GM12878 (cell line): Measurements from ENCODE around the gene PDIK1L.

ENCODE experiments used
- NRF1 ChIP-seq: conservative IDR thresholded peaks from 2 replicates; pipeline ENCODE4 v1.6.1; 2011; ENCODE audit warnings: mild to moderate bottlenecking, low read depth, low read length, improper control_type of control experiment
- TF ChIP-seq, protein P1 (sequence below), 3 experiments: IDR thresholded peaks in 2 of 3; conservative IDR thresholded peaks in 1 of 3; 2 replicates each; pipeline ENCODE4 v1.5.1; 2011; ENCODE audit warnings: low read depth in 3 of 3, low read length in 3 of 3, mild to moderate bottlenecking in 3 of 3, control low read depth in 2 of 3, moderate library complexity in 2 of 3, inconsistent platforms in 1 of 3, mixed read lengths in 1 of 3; ENCODE audit not compliant: control insufficient read depth in 2 of 3, insufficient read depth in 1 of 3; ENCODE audit errors: extremely low read depth in 1 of 3
- TF ChIP-seq, protein P2 (sequence below): fragments of 450-650 bp; conservative IDR thresholded peaks from 2 replicates; pipeline ENCODE4 v1.6.1; 2017; ENCODE audit warnings: mild to moderate bottlenecking, moderate library complexity

DNA sequence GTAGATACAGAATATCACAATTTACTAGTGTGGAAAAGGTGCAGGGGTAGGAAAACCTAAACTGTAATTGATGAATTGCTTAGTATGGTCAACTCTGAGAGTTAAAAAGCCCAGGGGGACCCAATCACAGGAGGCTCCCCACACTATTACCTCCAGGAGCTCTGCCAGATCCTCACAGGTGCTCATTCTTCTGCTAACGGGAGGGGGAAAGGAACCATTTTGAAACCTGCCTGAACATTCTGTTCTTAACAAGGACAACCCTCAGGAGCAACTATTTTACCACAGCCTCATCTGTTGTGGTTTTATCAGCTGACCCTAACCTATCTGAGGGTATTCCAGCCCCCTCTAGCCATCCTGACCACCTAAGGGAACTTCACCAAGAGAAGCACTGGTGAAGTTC lies 19.1 kb downstream of the PDIK1L start:
- TF ChIP-seq NRF1: no peak
- TF ChIP-seq, protein P1, sequence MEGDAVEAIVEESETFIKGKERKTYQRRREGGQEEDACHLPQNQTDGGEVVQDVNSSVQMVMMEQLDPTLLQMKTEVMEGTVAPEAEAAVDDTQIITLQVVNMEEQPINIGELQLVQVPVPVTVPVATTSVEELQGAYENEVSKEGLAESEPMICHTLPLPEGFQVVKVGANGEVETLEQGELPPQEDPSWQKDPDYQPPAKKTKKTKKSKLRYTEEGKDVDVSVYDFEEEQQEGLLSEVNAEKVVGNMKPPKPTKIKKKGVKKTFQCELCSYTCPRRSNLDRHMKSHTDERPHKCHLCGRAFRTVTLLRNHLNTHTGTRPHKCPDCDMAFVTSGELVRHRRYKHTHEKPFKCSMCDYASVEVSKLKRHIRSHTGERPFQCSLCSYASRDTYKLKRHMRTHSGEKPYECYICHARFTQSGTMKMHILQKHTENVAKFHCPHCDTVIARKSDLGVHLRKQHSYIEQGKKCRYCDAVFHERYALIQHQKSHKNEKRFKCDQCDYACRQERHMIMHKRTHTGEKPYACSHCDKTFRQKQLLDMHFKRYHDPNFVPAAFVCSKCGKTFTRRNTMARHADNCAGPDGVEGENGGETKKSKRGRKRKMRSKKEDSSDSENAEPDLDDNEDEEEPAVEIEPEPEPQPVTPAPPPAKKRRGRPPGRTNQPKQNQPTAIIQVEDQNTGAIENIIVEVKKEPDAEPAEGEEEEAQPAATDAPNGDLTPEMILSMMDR (IDR thresholded peaks at IDR 0.05 in 2 of 3, conservative IDR thresholded peaks at IDR 0.05 in 1 of 3; ENCODE audit: control insufficient read depth in 2 of 3, extremely low read depth in 1 of 3, insufficient read depth in 1 of 3, low read depth in 3 of 3, low read length in 3 of 3): no peak
- TF ChIP-seq, protein P2, sequence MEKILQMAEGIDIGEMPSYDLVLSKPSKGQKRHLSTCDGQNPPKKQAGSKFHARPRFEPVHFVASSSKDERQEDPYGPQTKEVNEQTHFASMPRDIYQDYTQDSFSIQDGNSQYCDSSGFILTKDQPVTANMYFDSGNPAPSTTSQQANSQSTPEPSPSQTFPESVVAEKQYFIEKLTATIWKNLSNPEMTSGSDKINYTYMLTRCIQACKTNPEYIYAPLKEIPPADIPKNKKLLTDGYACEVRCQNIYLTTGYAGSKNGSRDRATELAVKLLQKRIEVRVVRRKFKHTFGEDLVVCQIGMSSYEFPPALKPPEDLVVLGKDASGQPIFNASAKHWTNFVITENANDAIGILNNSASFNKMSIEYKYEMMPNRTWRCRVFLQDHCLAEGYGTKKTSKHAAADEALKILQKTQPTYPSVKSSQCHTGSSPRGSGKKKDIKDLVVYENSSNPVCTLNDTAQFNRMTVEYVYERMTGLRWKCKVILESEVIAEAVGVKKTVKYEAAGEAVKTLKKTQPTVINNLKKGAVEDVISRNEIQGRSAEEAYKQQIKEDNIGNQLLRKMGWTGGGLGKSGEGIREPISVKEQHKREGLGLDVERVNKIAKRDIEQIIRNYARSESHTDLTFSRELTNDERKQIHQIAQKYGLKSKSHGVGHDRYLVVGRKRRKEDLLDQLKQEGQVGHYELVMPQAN: no peak
